Liver (tissue), 9 donors: Measurements from ENCODE around the gene MRAP. TPM values are rescaled to one million over a fixed set of nuclear protein-coding genes. Genes with fewer than 3 reads are reported as not detected.

ENCODE experiments used
- DNase-seq: peaks from one replicate; pipeline ENCODE4 v3.0.0-alpha.2; 2017; ENCODE audit warnings: low spot score
- H3K27ac ChIP-seq, 2 donors: one replicate each; pipeline ENCODE4 v1.7.0; 2013; ENCODE audit warnings: inconsistent platforms in 2 of 2, low read length in 2 of 2, control low read depth in 1 of 2, low read depth in 1 of 2, mild to moderate bottlenecking in 1 of 2
- H3K27me3 ChIP-seq, 4 donors: one replicate each; pipeline versions ENCODE4 v1.6.1 to v1.7.0; 2013; ENCODE audit warnings: low read length in 3 of 4, inconsistent platforms in 1 of 4, mild to moderate bottlenecking in 1 of 4, moderate library complexity in 1 of 4; ENCODE audit not compliant: control insufficient read depth in 4 of 4, insufficient read depth in 4 of 4
- H3K36me3 ChIP-seq, 4 donors: one replicate each; pipeline versions ENCODE4 v1.6.1 to v1.7.0; 2013; ENCODE audit warnings: low read length in 3 of 4, mild to moderate bottlenecking in 3 of 4, low read depth in 1 of 4, moderate library complexity in 1 of 4; ENCODE audit not compliant: control insufficient read depth in 4 of 4, insufficient read depth in 3 of 4
- H3K4me1 ChIP-seq, 4 donors: one replicate each; pipeline versions ENCODE4 v1.6.1 to v1.7.0; 2013; ENCODE audit warnings: low read length in 3 of 4, mild to moderate bottlenecking in 3 of 4, moderate library complexity in 1 of 4; ENCODE audit not compliant: control insufficient read depth in 4 of 4, insufficient read depth in 4 of 4
- H3K4me3 ChIP-seq, 3 donors: one replicate each; pipeline versions ENCODE4 v1.6.1 to v1.7.0; 2013; ENCODE audit warnings: low read length in 3 of 3, control low read depth in 1 of 3, low read depth in 1 of 3, mild to moderate bottlenecking in 1 of 3
- H3K9ac ChIP-seq, 2 donors: one replicate each; pipeline ENCODE4 v1.7.0; 2013; ENCODE audit warnings: low read length in 2 of 2, mild to moderate bottlenecking in 2 of 2, moderate library complexity in 2 of 2, control low read depth in 1 of 2, low read depth in 1 of 2
- H3K9me3 ChIP-seq, 4 donors: one replicate each; pipeline versions ENCODE4 v1.6.1 to v1.7.0; 2013; ENCODE audit warnings: low read length in 3 of 4; ENCODE audit not compliant: control insufficient read depth in 4 of 4
- CTCF ChIP-seq: fragments of 150-350 bp; IDR thresholded peaks from 2 replicates; pipeline ENCODE4 v1.5.1; 2017; ENCODE audit warnings: improper control_type of control experiment, low read depth, low read length; ENCODE audit not compliant: missing input control
- EGR1 ChIP-seq, 2 donors: IDR thresholded peaks; 2 replicates each; pipeline ENCODE4 v1.6.1; 2016 to 2018; ENCODE audit warnings: antibody characterized with exemption in 2 of 2, low read depth in 2 of 2
- FOXA1 ChIP-seq: IDR thresholded peaks from 2 replicates; pipeline ENCODE4 v1.6.1; 2016; ENCODE audit warnings: antibody characterized with exemption
- FOXA2 ChIP-seq: IDR thresholded peaks from 2 replicates; pipeline ENCODE4 v1.6.1; 2016; ENCODE audit warnings: antibody characterized with exemption
- GABPA ChIP-seq, 2 donors: IDR thresholded peaks in 1 of 2; conservative IDR thresholded peaks in 1 of 2; 2 replicates each; pipeline ENCODE4 v1.6.1; 2016; ENCODE audit warnings: antibody characterized with exemption in 2 of 2, mild to moderate bottlenecking in 1 of 2, moderate library complexity in 1 of 2
- HNF4A ChIP-seq, 2 donors: conservative IDR thresholded peaks; 2 replicates each; pipeline ENCODE4 v1.6.1; 2016; ENCODE audit warnings: antibody characterized with exemption in 2 of 2, mild to moderate bottlenecking in 2 of 2
- HNF4G ChIP-seq: IDR thresholded peaks from 2 replicates; pipeline ENCODE4 v1.6.1; 2016; ENCODE audit warnings: antibody characterized with exemption
- JUND ChIP-seq, 2 donors: IDR thresholded peaks; 2 replicates each; pipeline ENCODE4 v1.6.1; 2016; ENCODE audit warnings: antibody characterized with exemption in 2 of 2
- NR2F2 ChIP-seq: IDR thresholded peaks from 2 replicates; pipeline ENCODE4 v1.6.1; 2016; ENCODE audit warnings: antibody characterized with exemption
- RAD21 ChIP-seq, 2 donors: IDR thresholded peaks; 2 replicates each; pipeline ENCODE4 v1.6.1; 2016; ENCODE audit warnings: antibody characterized with exemption in 2 of 2, mild to moderate bottlenecking in 2 of 2
- REST ChIP-seq: IDR thresholded peaks from 2 replicates; pipeline ENCODE4 v1.6.1; 2016; ENCODE audit warnings: antibody characterized with exemption, mild to moderate bottlenecking
- RXRA ChIP-seq, 2 donors: IDR thresholded peaks; 2 replicates each; pipeline ENCODE4 v1.6.1; 2017 to 2018; ENCODE audit warnings: antibody characterized with exemption in 2 of 2, mild to moderate bottlenecking in 1 of 2
- SP1 ChIP-seq: IDR thresholded peaks from 2 replicates; pipeline ENCODE4 v1.6.1; 2018; ENCODE audit warnings: antibody characterized with exemption, mild to moderate bottlenecking
- YY1 ChIP-seq: IDR thresholded peaks from 2 replicates; pipeline ENCODE4 v1.6.1; 2016; ENCODE audit warnings: antibody characterized with exemption, mild to moderate bottlenecking
- ZBTB33 ChIP-seq: IDR thresholded peaks from 2 replicates; pipeline ENCODE4 v1.6.1; 2016; ENCODE audit warnings: antibody characterized with exemption
- WGBS: extraction: QIAGEN DNeasy Blood & Tissue Kit; methylation state at CpG from one replicate; pipeline ENCODE4 v1.1.7; 2013; 5-methylcytosine and 5-hydroxymethylcytosine counted together
- polyA plus RNA-seq, 2 donors: library from polyadenylated mRNA; stranded (reverse) in 1 of 2; unstranded in 1 of 2; fragments of 200-250 nt in 1 of 2; fragments of >200 nt in 1 of 2; fragmentation: Nextera tagmentation in 1 of 2; extraction: Ambion mirVana in 1 of 2; gene quantifications; one replicate each; pipeline versions ENCODE4 v1.2.1 to v1.2.3, GENCODE V29; 2013 to 2015
- total RNA-seq, 2 donors: library from RNA; depleted of rRNA; stranded (reverse); fragments of >200 nt; gene quantifications; one replicate each; pipeline ENCODE4 v1.2.3, GENCODE V29; 2014
- TF ChIP-seq, protein P1 (sequence below): IDR thresholded peaks from 2 replicates; pipeline ENCODE4 v1.6.1; 2016; ENCODE audit warnings: antibody characterized with exemption
- TF ChIP-seq, protein P2 (sequence below): IDR thresholded peaks from 2 replicates; pipeline ENCODE4 v1.6.1; 2016; ENCODE audit warnings: antibody characterized with exemption
- donor health status: healthy.
- donor health status: healthy.
- donor health status: healthy.
- donor health status: healthy.
- donor health status: healthy.

MRAP gene
- total and polyA plus RNA-seq, 4 donors: 0.17 to 0.79 TPM; not detected in 2

- H3K36me3 ChIP-seq: no peaks in the 10 kb centered on the region
- H3K9ac ChIP-seq: no peak overlapping the region
- no peak overlapping the region for H3K27ac ChIP-seq
- no peak overlapping the region for H3K4me3 ChIP-seq
- WGBS: 81% methylated on average over 6 of the region's 6 CpGs
- no peak for TF ChIP-seq JUND (IDR thresholded peaks at IDR 0.05)
- no peak for TF ChIP-seq FOXA1
- TF ChIP-seq CTCF: no peak
- TF ChIP-seq HNF4G: no peak
- no peak for TF ChIP-seq REST
- TF ChIP-seq YY1: no peak
- TF ChIP-seq FOXA2: no peak
- TF ChIP-seq GABPA (IDR thresholded peaks at IDR 0.05 in 1 of 2, conservative IDR thresholded peaks at IDR 0.05 in 1 of 2): no peak
- TF ChIP-seq RAD21 (IDR thresholded peaks at IDR 0.05): no peak
- TF ChIP-seq, protein P1, sequence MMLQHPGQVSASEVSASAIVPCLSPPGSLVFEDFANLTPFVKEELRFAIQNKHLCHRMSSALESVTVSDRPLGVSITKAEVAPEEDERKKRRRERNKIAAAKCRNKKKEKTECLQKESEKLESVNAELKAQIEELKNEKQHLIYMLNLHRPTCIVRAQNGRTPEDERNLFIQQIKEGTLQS: no peak
- TF ChIP-seq SP1: no peak
- no peak for TF ChIP-seq RXRA (IDR thresholded peaks at IDR 0.05)
- DNase-seq: no peak
- no peaks in the 10 kb centered on the region for H3K9me3 ChIP-seq
- peaks cover 4 to 14% (median 10%) of the 10 kb centered on the region in 4 donors for H3K4me1 ChIP-seq
- H3K27me3 ChIP-seq: no peaks in the 10 kb centered on the region
Observed at GRCh38 chr21:32299695-32300094, 1.0 kb downstream of the MRAP start.

GRCh38 chr21:32300117-32300681 lies 1.5 kb downstream of the MRAP start:
- H3K9ac ChIP-seq: no peak overlapping the region
- WGBS: 93% methylated on average over 41 of the region's 41 CpGs
- DNase-seq: no peak
- no peak for TF ChIP-seq JUND (IDR thresholded peaks at IDR 0.05)
- TF ChIP-seq FOXA1: no peak
- no peak for TF ChIP-seq CTCF
- TF ChIP-seq HNF4G: no peak
- TF ChIP-seq FOXA2: no peak
- TF ChIP-seq SP1: no peak
- no peak for TF ChIP-seq YY1
- TF ChIP-seq EGR1 (IDR thresholded peaks at IDR 0.05; ENCODE audit: low read depth in 2 of 2): no peak
- no peak for TF ChIP-seq RAD21 (IDR thresholded peaks at IDR 0.05)
- TF ChIP-seq ZBTB33: no peak
- TF ChIP-seq NR2F2: no peak
- TF ChIP-seq, protein P2, sequence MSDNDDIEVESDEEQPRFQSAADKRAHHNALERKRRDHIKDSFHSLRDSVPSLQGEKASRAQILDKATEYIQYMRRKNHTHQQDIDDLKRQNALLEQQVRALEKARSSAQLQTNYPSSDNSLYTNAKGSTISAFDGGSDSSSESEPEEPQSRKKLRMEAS: no peak
- TF ChIP-seq GABPA (IDR thresholded peaks at IDR 0.05 in 1 of 2, conservative IDR thresholded peaks at IDR 0.05 in 1 of 2): no peak
- no peak for TF ChIP-seq REST
- TF ChIP-seq HNF4A (conservative IDR thresholded peaks at IDR 0.05): no peak

More at GRCh38 chr21:32300117-32300681, 1.5 kb downstream of the MRAP start:
- no peaks in the 10 kb centered on the region for H3K36me3 ChIP-seq
- H3K4me3 ChIP-seq: no peak overlapping the region
- peaks cover 4 to 14% (median 10%) of the 10 kb centered on the region in 4 donors for H3K4me1 ChIP-seq
- H3K9me3 ChIP-seq: no peaks in the 10 kb centered on the region
- no peaks in the 10 kb centered on the region for H3K27me3 ChIP-seq
- no peak overlapping the region for H3K27ac ChIP-seq
